OCI-LY3 (cell line): ENCODE data around the gene WWOX.

Experiments
- EZH2phosphoT487 ChIP-seq: fragments of 200-600 bp; shearing (Covaris generic); IDR thresholded peaks from 2 replicates; pipeline ENCODE4 v1.6.1; 2018; ENCODE audit warnings: antibody characterized with exemption, mixed run types, low read depth
- TF ChIP-seq, protein P1 (sequence below): fragments of 200-600, 300-600 bp; sonication (generic); IDR thresholded peaks from 2 replicates; pipeline ENCODE4 v1.5.1; 2014; ENCODE audit warnings: antibody characterized with exemption, low read length, low read depth

DNA sequence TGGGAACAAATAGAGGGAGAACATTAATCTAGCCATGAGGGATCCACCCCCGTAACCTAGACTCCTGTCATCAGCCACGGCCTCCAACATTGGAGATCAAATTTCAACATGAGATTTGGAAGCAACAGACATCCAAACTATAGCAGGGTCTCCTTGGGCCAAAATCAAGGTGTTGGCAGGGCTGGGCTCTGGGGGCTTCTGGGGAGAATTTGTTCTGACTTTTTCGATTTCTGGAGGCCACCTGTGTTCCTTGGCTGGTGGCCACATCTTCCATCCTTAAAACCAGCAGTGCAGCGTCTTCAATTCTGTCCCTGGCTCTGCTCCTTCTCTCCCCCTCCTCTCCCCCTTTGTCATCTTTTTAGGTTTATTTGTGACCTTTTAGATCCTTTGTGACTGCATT is 546.2 kb downstream of the WWOX start:
- TF ChIP-seq, protein P1, sequence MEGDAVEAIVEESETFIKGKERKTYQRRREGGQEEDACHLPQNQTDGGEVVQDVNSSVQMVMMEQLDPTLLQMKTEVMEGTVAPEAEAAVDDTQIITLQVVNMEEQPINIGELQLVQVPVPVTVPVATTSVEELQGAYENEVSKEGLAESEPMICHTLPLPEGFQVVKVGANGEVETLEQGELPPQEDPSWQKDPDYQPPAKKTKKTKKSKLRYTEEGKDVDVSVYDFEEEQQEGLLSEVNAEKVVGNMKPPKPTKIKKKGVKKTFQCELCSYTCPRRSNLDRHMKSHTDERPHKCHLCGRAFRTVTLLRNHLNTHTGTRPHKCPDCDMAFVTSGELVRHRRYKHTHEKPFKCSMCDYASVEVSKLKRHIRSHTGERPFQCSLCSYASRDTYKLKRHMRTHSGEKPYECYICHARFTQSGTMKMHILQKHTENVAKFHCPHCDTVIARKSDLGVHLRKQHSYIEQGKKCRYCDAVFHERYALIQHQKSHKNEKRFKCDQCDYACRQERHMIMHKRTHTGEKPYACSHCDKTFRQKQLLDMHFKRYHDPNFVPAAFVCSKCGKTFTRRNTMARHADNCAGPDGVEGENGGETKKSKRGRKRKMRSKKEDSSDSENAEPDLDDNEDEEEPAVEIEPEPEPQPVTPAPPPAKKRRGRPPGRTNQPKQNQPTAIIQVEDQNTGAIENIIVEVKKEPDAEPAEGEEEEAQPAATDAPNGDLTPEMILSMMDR: no peak
- no peak for TF ChIP-seq EZH2phosphoT487
